Measurements from ENCODE around the gene VPS37C.

GRCh38 chr11:61142424-61142823 is 18.8 kb downstream of the VPS37C start:
- TF ChIP-seq CTCF (IDR thresholded peaks at IDR 0.05; ENCODE audit: low read depth, low read length, missing input control) (no peak), ZBTB33 (IDR thresholded peaks at IDR 0.05) (no peak), MAX (IDR thresholded peaks at IDR 0.05) (no peak), REST (IDR thresholded peaks at IDR 0.05) (no peak), ATF3 (IDR thresholded peaks at IDR 0.05) (no peak), SP1 (IDR thresholded peaks at IDR 0.05) (no peak), TAF1 (conservative IDR thresholded peaks at IDR 0.05) (no peak), JUND (IDR thresholded peaks at IDR 0.05) (no peak), RAD21 (IDR thresholded peaks at IDR 0.05) (no peak), HNF4G (IDR thresholded peaks at IDR 0.05) (no peak), RXRA (IDR thresholded peaks at IDR 0.05) (no peak)
